NCI-H748 (cell line): ENCODE results near the gene SLX4IP.
"Not testable (repeated sequence)": the region's sequence is repeated elsewhere in the genome, so short reads cannot be mapped to it uniquely, and the experiment has no call there.

Source experiments
- DNase-seq: peaks from one replicate; lab custom pipeline; 2025; ENCODE audit not compliant: unreplicated experiment; lab: John Stamatoyannopoulos, UW

Gene SLX4IP

DNA sequence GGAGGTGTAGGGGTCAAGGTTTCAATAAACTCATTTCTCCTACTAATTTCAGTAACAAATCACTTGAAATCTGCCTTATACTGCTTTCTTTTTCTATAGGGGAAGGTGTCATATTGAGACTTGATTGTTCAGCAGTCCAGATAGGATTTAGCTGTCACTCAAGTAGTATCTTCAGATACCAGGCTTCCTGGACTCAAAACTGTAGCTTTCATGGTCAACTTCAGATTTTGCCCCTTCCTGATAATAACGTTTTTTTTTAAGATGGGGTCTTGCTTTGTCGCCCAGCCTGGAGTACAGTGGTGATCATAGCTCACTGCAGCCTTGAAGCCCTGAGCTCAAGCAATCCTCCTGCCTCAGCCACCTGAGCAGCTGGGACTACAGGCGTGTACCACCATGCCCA lies 160.9 kb downstream of the SLX4IP start:
- no peak for DNase-seq

DNA sequence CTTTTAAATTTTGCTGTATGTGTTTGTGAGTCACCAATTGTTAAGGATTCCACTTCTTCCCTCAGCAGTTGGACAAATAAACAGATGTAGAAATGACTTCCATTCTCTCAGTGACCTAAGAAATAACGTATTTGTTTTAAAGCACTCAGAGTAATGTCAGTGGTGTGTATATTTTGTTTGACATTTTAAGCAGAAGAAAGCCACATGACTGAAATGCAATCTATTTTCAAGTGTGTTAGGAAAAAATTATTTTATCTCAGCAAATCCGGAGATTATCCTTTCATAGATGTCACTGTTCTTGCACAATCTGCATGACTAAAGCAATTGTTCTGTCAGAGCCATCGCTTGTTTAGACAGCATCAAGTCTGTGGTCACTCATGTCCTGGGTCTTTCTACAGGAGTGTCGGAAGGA lies 161.6 kb downstream of the SLX4IP start:
- DNase-seq = no peak

DNA sequence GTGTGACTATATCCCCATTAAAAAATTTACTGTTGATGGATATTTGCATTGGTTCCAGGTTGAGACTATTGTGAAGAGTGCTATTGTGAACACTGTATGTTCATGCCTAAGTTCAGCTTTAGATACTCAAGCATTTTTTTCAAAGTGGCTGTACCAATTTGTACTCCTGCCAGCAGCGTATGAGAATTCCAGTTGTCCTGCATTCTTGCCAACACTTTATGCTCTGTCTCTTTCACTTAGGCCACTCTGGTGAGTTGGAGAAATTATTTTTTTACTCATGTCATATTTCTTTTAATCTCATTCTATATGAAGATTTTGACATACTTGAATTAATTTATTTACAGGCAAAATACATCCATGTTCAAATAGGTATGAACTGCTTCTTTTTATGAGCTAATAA lies 162.5 kb downstream of the SLX4IP start:
- DNase-seq = no peak

DNA sequence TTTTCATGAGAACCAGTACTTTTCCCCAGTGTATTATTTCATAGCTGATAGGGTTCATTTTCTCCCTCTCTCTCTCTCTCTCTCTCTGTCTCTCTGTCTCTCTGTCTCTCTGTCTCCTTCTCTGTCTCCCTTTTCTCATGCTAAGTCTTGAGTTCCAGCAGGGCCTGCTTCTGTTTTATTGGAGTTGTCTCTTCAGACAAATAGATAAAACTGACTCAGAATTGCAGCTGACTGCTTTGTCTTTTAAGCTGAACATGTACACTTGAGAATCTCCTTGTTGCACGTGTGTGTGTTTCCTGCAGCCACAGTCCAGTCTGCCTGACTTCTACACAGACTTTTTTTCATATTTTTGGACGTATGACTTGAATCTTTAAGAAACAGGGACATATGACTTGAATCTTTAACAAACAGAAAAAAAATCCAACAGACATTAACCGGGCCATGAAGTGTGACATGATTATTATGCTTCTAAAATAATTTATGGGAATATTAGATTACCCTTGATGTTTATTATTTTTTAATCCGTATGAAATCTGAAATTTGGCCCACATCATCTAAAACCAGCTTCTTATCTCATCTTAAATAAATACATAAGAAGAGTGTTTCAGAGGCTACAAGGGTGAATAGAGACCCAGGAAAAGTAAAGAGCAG lies 167.2 kb downstream of the SLX4IP start:
- DNase-seq = no peak

DNA sequence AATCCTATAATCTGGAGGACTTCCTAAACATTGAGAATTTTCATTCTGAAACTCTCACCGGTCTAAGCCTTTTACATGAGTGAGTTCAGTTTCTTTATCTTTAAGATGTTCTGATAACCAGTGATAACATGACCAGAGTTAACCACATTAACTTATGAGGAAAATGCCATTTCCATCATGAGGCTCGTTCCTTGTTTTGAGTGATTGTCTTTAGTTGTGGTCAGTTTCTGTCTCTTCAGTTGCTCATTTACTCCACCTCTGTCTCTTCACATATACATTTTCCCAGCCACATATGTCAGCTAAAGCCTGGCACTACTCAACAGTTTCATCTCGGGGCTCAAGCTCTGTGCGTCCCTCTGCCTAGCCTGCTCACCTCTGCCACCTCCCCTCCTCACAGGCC lies 168.3 kb downstream of the SLX4IP start:
- DNase-seq = no peak

DNA sequence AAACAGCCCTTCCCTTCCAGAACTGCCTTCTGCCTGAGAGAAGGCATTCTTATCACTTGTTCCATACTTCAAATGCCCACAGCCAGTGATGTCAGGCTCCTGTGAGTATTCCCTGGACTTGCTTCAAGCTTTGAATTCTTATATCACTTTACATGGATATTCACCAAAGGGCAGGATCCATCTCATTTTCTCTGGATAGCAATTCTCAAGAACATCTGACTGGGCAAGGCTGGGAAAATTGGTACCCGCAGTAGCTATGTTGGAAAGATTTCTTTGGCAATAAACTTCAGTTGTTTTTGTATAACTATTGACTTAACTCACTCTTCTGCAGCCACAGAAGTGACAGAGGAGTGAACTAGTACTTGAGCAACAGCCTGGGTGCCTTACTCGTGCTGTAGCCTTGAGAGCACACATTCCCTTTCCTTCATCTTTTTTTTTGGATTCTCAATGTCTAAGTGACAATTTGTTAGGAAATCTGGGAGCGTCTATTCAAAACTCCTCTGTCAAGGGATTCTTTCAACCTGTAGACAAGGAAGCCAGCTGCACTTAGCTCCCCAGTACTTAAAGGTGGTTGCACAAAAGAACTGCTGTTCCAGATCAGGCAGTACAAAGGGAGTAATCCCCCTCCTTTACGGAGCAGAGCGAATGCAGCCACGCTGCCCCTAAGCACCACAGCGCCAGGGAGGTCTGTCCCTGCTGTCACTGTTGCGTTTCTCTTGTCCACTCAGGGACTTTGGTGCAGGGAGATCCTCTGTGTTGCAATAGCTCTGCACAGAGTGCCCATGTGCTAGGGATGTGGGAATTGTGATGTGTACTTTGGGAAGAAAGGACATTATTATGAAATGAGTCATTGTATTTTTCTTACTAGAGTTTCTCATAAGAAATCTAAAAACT lies 169.1 kb downstream of the SLX4IP start:
- peak; percentile 23 for DNase-seq

DNA sequence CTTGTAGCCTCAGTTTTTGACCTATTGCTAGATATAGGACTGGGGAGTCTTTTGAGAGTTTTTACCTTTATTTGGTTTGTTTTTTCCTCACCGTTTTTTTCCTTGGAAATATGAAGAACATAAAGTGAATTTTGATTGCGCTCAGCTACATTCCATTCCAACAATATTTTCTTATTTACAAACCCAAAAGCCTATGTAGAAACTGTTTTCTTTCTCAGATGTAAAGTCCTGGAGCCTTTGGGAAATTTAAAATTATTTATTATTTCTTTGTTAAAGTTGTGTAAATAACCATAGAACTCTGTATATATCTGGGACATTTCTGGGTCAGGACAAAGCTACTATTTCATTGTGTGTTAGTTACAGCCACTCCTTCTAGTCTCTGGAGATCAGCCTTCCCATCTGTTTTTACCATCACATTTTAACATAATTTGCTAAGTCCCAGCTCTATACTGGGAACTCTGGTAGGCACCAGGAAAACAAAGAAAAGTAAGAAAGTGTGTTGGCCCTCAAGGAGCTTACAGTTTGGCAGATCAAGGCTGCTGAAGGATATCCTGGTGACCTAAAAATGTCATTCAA lies 169.8 kb downstream of the SLX4IP start:
- DNase-seq = no peak

DNA sequence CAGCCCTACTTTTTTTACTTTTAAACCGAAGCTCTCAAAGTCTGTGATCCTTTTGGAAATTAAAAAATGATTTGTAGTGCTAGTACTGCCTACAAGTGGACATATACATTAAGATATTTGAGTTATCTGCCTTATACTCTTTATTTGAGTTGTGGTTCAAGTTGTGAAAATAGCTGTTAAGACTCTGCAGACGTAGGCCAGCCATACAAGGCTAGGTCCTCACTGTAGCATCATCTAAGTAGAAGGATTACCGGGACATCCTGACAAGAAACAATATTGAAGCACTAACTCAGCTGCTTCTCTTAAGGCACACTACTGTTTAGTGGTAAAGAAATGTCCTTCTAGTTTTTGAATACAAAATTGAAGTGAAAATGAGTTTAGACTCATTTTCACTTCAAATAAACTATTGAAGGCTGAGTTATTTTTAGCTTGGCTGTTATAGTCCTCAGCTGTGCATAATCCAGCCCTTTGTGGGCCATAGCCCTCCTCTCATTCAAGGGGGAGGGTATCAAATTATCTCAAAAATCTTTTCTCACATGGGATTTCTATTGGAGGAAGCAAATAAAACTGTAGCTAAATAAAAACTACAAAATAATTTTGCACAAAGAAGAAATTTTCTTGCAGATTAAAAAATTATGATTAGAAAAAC lies 170.6 kb downstream of the SLX4IP start:
- DNase-seq = no peak

DNA sequence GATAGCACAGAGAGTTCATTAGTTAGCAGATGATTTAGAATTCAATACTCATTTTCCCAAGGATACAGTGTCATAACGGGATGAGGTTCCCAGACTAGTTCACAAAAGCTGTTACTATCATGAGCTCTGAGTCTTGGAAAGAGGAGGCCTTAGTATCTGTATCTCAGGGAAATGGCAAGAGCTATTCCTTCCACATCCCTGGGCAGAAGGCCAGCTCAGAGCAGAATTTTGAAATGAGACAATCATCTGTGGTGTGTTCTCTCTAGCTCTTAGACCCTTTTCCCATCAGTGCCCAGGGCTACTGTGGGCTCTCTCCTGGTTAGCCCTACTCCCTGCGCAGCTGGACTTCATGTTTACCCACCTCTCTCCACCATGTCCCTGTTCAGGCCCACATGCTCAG lies 174.2 kb downstream of the SLX4IP start:
- DNase-seq = no peak

DNA sequence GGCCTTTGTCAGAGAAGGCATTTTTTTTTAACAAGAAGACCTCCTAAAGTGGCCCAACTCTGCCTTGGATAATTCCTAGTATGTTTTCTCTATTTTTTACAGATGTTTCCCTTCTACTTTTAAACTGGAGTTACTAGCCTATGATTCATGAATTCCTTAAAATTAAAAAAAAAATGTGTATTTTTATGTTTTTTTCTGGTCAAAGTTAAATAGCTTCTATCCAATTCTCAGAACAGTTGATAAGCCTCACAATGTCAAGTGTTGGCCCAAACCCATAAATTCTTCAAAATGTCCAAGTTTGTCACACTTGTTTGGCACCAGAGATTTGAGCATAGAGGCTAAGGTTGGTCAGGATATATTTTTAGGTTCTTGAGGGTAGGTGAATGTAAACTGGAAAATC lies 174.7 kb downstream of the SLX4IP start:
- DNase-seq = no peak

DNA sequence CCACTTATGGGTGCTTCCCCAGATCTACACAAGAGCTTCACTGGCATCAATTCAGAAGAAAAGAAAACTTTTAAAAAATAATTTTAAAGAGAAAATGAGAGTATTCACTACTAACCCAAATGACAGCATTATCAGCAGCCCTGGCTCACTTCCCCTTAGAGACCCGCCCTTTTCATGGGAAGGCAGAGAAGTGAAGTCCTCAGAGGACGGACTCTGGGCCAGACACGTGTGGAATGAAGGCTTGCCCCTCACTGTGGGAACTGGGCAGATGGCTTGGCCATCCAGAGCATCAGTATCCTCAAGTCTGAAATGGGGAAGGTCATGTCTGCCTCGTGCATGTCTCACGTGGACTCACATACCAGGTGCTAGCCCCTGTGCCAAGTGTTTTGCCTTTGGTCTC lies 175.1 kb downstream of the SLX4IP start:
- no peak for DNase-seq

DNA sequence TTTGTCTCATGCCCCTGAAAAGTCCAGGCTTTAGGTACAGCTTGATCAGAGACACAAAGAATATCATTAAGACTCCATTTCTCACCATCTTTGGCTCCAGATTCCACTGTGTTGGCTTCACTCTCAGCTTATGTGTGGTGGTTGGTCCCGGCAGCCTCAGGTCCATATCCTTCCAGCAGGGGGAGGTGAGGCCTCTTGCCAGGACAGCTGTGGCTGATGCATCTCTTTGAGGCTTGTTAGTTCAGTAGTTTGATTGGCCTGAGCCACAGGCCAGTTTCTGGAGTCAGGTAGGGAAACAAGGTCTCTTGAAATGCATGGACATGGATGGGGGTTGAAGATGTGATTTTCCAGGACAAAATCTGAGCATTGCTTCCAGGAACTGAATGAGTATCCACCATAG lies 176.3 kb downstream of the SLX4IP start:
- DNase-seq = peak; percentile 61

DNA sequence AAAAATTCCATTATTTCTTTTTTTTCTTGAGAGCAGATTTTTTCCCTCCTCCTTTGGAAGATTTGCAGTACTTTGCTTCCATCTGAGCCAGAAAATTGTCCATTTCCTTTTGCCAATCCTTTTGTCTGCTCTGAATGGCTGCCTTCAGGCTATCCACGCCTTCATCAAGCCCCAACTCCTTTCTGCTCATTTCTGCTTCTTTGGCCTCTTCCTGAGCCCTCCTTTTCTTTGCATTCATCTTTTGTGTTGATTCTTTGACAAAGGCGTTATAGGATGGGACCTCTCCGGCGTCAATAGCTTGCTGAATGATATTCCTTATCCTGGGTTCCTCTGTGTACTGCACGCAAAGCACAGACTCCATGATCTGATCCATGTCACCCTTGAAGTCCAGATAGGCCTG lies 178.3 kb downstream of the SLX4IP start:
- not testable (repeated sequence) for DNase-seq

DNA sequence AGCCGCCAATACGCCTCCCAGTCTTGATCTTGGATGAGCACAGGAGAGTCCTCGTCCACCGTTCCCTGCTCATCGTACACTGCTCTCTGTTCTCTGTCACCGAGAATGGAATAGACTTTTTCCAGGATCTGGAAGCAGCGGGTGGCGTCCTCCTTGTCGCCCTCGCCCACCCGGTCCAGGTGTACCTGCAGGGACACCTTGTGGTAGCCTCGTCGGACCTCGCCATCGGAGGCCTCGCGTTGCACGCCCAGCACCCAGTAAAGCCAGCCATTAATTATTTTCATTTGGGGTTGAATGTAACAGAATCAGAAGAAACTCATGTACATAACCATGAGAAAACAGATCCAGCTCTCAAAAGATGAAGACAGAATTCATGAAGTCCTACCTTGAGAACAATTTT lies 178.8 kb downstream of the SLX4IP start:
- DNase-seq = no peak

DNA sequence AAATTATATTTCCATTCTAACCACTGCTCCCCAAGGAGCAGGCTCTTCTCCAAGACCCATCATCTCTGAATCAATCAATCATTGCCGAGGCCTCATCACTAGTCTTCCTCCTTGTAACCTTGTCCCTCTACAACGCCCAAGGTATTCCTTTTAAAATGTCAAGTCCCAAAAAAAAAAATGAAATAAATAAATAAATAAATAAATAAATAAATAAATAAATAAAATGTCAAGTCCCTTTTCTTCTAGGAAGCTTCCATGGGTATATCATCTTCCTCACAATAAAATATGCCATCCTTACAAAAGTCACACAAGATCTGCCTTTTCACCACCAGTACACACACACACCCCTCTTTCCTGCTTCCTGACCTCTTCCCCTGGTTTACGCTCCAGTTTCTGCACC lies 181.1 kb downstream of the SLX4IP start:
- no peak for DNase-seq

DNA sequence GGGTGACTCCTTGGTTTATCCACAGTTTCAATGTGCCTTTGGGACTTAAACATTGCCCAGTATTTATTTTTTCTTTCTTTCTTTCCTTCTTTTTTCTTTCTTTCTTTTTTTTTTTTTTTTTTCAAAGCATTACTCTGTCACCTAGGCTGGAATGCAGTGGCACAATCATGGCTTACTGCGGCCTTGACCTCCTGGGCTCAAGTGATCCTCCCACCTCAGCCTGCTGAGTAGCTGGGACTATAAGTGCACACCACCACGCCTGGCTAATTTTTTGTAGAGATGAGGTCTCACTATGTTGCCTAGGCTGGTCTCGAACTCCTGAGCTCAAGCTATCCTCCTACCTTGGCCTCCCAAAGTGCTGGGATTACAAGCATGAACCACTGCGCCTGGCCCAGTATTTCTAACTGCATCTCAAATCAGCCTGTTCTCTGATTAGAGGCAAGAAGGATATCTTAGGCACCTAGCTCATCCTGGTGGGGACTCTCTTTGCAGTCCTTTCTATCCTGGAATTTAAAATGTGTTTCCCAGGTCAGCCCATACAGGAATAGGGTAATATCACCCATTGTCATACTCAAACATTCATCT lies 182.5 kb downstream of the SLX4IP start:
- DNase-seq = not testable (repeated sequence)

DNA sequence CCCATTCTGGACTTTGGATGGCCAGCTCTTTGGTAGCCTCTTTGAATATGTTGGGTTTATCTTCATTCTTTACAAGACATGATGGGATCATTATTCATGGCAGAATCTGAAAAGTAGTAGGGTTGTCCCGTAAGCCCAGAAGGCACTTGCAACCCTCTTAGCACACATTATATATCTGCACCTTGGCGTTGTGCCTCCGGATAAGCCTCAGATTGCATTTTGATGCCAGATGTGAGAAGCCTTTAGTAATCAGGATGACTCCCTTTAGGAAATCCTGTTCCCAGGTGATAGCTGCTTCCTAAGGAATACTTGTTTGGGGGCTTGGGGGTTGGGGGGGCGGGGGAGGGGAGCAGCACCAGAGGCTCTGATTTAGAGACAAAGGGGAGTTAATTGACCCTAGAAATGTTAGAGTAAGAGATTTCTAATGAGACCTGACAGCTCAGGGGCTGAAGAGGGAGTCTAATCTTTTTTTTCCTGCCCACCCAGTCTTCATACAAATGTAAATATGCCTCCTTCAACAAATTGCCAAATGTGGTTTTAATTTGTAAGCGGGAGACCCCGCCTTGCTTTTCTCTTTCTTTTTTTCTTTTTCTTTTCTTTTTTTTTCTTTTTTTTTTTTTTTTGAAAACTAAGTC lies 183.6 kb downstream of the SLX4IP start:
- no peak for DNase-seq

DNA sequence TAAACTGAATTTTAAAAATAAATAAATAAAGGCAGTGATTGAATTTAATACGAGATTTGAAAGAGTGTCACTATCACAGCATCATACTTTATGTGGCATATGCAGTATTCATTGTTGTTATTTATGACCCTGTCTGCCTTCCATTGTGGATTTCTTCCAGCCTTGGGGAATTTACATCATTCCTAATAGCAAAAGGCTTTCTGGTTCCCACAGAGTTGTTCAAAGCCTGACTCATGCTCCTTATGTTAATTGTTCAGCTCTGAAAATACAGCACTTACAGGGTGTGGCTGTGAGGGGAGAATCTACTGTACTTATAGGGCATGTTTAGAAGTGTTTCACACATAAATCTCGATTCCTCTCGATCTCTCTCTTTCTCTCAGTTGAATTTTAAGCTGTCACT lies 184.3 kb downstream of the SLX4IP start:
- DNase-seq = peak; percentile 51

DNA sequence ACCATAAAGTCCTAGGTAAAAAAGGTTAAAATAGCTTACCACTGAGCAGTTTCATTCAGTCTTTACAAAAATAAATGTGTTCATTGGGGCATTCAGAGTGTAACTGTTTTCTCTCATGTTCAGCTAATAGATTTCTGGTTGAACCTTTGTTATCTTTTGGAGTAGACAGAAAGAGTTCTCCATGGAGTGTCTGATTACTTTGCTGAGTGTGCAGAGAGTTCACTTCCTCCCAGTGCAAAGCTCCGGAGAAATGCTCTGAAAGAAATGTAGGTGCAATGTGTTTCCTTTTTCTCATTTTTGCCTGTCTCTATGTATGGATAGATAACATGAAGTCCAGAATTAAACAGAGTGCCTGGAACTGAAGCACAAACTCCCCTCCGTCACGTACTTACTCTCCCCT lies 186.0 kb downstream of the SLX4IP start:
- no peak for DNase-seq

DNA sequence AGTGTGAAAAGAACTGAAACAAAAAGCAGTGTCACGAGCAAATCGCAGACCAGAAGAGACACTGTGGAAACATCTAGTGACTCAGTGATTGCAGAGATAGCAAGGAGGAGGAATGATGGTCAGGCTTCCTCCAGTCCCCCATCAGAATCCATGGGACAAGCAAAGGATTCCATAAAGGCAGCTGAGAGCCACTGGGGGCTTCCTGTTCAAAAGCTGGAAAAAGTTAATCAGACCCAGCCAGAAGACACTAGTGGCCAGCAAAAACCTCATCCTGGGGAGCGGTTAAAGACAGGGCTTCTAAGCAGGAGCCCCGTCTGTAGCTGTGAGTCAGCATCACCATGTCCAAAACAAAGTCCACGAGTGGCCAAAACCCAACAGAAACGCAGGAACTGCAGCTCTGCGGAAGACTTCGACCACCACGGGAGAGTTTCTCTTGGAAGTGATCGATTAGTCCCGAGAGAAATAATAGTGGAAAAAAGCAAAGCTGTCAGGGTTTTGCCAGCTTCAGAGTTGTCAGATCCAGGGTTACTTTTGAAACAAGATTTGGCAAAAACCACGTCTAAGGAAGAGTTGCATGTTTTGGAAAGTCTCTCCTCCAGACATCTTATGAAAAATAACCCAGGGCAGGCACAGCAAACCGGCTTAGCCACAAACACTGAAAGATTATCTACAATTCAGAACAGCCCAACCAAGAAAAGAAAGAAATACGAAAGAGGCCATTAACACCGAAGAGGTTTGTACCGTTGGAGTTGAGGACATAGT lies 187.7 kb downstream of the SLX4IP start:
- DNase-seq = no peak
